ENCODE measurements around the gene INSYN2A. TPM values are rescaled to one million over a fixed set of nuclear protein-coding genes. Genes with fewer than 3 reads are reported as not detected.

Gene INSYN2A
- total RNA-seq (0.62 TPM), polyA plus RNA-seq (ENCODE audit: insufficient read depth in 1 of 8, insufficient read length in 8 of 8, low replicate concordance in 1 of 8) (1 to 10 TPM in 1 of 8 donors, under 1 TPM in 7; 0.71 to 1.1 (median 0.87) TPM)
- long read RNA-seq, donor 1, result 0 reads
- long read RNA-seq, donor 2, result 0 reads
- long read RNA-seq, donor 3, result 0 reads
- long read RNA-seq, donor 4, result 0 reads
- long read RNA-seq, donor 5, result 0 reads
- long read RNA-seq, donor 6, result 0 reads
- long read RNA-seq, donor 7, result 0 reads
- long read RNA-seq, donor 8, result 0 reads
- long read RNA-seq, donor 9, result 0 reads
- long read RNA-seq, donor 10, result 0 reads
- long read RNA-seq, donor 11, result 0 reads

GRCh38 chr10:127196282-127197153, at the start of gene INSYN2A:
TSS of gene INSYN2A (minus strand) at chr10:127196591. CDS start at chr10:127176395, 20,196 bp downstream.
- peaks cover 21% of the 10 kb centered on the region for H3K27me3 ChIP-seq (ENCODE audit: control insufficient read depth, insufficient read depth, low read length)
- 1% methylated on average over 58 of the region's 81 CpGs for WGBS (ENCODE audit: insufficient coverage)
- peaks cover 3% of the 10 kb centered on the region for H3K36me3 ChIP-seq (ENCODE audit: control insufficient read depth, insufficient read depth, low read length)
- H3K4me3 ChIP-seq (ENCODE audit: low read length), result peak within 1 kb of the TSS; percentile 38
- H3K27ac ChIP-seq (ENCODE audit: low read length), result no peak within 1 kb of the TSS
- no peaks in the 10 kb centered on the region for H3K9me3 ChIP-seq (replicated peaks; ENCODE audit: control insufficient read depth, low read depth, low read length)
- H3K4me1 ChIP-seq (ENCODE audit: control insufficient read depth, insufficient read depth, low read length), result peaks cover 13% of the 10 kb centered on the region
- peak; percentile 83 for DNase-seq

DNA sequence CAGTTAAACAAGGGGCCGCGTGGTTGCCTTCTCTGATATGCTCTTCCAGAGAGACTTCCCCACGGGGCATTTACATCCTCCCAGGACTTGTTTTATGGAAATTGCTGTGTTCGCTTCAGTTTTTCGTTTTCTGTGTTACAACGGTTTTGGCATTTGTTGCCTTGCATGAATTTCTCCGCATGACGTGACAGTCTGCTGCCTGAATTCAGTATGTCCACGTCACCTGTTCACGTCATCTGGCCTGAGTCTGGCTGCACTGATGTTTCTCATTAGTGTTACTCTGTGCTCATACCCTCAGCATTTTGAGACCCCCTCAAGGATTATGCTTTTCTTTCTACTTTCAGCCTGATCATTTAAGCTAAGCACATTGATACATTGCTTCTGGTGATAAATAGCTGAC, 49.1 kb upstream of the INSYN2A start:
- DNase-seq, result no peak
- H3K4me3 ChIP-seq (ENCODE audit: low read length), result no peak overlapping the region
- H3K36me3 ChIP-seq (ENCODE audit: control insufficient read depth, insufficient read depth, low read length), result peaks cover 8% of the 10 kb centered on the region
- no peaks in the 10 kb centered on the region for H3K4me1 ChIP-seq (ENCODE audit: control insufficient read depth, insufficient read depth, low read length)
- no peaks in the 10 kb centered on the region for H3K27me3 ChIP-seq (ENCODE audit: control insufficient read depth, insufficient read depth, low read length)
- H3K27ac ChIP-seq (ENCODE audit: low read length), result no peak overlapping the region
- WGBS (ENCODE audit: insufficient coverage), result 71% methylated on average over 7 of the region's 10 CpGs
- H3K9me3 ChIP-seq (replicated peaks; ENCODE audit: control insufficient read depth, low read depth, low read length), result no peaks in the 10 kb centered on the region

DNA sequence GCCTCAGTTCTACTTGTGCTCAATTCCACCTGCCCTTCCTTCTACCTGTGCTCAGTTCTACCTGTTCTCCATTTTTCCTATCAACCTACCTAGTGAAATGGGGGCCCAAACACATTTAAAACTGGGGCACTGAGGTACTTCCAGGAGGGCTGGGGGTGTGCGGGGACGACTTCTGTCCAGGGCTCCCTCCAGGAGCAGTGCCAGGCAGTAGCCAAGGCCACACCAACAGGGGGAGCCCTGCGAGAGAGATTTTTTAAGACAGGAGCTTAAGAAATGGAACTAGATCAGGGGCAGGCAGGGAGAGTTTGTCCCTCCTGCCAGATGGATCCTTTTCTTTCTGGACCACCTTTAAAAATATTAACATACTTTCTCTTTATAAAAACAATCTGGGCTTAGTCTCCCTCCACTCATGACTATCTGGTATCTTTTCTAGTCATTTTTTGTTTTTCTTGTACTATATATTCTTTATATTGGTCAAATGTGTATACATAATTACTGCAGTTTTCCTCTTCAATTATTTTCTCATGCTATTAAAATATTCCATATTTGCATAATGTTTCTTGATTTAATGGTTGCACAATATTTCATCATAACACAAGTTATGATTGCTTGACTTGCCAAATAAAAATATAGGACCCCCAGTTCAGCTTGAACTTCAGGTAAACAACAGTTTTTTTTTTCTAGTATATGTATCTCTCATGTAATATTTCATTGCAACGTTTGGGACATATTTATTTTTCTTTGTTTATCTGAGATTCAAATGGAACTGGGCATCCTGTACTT, 47.3 kb upstream of the INSYN2A start:
- no peaks in the 10 kb centered on the region for H3K27me3 ChIP-seq (ENCODE audit: control insufficient read depth, insufficient read depth, low read length)
- no peak overlapping the region for H3K27ac ChIP-seq (ENCODE audit: low read length)
- 70% methylated on average over 2 of the region's 4 CpGs for WGBS (ENCODE audit: insufficient coverage)
- H3K36me3 ChIP-seq (ENCODE audit: control insufficient read depth, insufficient read depth, low read length), result peaks cover 2% of the 10 kb centered on the region
- no peaks in the 10 kb centered on the region for H3K9me3 ChIP-seq (replicated peaks; ENCODE audit: control insufficient read depth, low read depth, low read length)
- H3K4me3 ChIP-seq (ENCODE audit: low read length), result no peak overlapping the region
- peak; percentile 17 for DNase-seq
- H3K4me1 ChIP-seq (ENCODE audit: control insufficient read depth, insufficient read depth, low read length), result no peaks in the 10 kb centered on the region

DNA sequence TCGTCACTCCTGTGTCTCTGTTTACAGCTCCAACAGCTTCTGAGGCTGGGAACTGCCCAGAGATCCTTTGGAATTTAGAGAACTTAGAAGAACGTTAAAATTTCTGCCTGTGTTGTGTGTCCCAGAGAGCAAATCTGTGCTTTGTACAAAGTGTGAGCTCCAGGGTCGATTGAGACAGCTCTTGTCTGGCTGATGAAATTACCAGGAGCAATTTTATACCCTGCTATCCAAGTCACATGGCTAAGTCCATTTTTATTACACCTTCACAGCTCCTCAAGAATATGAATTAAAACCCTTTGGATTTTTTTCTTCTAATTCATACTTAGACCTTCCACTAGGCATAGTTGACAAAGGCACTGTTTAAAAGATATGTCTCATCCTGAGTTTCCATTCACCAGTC, 46.5 kb upstream of the INSYN2A start:
- no peak for DNase-seq
- Histone ChIP-seq H3K36me3 (ENCODE audit: control insufficient read depth, insufficient read depth, low read length) (no peaks in the 10 kb centered on the region), H3K4me1 (ENCODE audit: control insufficient read depth, insufficient read depth, low read length) (no peaks in the 10 kb centered on the region), H3K4me3 (ENCODE audit: low read length) (no peak overlapping the region), H3K9me3 (replicated peaks; ENCODE audit: control insufficient read depth, low read depth, low read length) (no peaks in the 10 kb centered on the region), H3K27me3 (ENCODE audit: control insufficient read depth, insufficient read depth, low read length) (no peaks in the 10 kb centered on the region), H3K27ac (ENCODE audit: low read length) (no peak overlapping the region)
- WGBS (ENCODE audit: insufficient coverage), result 43% methylated on average over 1 of the region's 3 CpGs

GRCh38 chr10:127236266-127236665, 39.9 kb upstream of the INSYN2A start:
- Histone ChIP-seq H3K4me3 (ENCODE audit: low read length) (no peak overlapping the region), H3K27ac (ENCODE audit: low read length) (no peak overlapping the region), H3K4me1 (ENCODE audit: control insufficient read depth, insufficient read depth, low read length) (no peaks in the 10 kb centered on the region), H3K9me3 (replicated peaks; ENCODE audit: control insufficient read depth, low read depth, low read length) (no peaks in the 10 kb centered on the region), H3K27me3 (ENCODE audit: control insufficient read depth, insufficient read depth, low read length) (no peaks in the 10 kb centered on the region), H3K36me3 (ENCODE audit: control insufficient read depth, insufficient read depth, low read length) (no peaks in the 10 kb centered on the region)
- DNase-seq, result no peak
- WGBS (ENCODE audit: insufficient coverage), result 100% methylated on average over 1 of the region's 3 CpGs

- H3K9me3 ChIP-seq (replicated peaks; ENCODE audit: control insufficient read depth, low read depth, low read length), result no peaks in the 10 kb centered on the region
- no CpG with 5 or more reads among the region's 1 CpG for WGBS (ENCODE audit: insufficient coverage)
- peak; percentile 31 for DNase-seq
Observed at GRCh38 chr10:127234306-127234800, 38.0 kb upstream of the INSYN2A start.

DNA sequence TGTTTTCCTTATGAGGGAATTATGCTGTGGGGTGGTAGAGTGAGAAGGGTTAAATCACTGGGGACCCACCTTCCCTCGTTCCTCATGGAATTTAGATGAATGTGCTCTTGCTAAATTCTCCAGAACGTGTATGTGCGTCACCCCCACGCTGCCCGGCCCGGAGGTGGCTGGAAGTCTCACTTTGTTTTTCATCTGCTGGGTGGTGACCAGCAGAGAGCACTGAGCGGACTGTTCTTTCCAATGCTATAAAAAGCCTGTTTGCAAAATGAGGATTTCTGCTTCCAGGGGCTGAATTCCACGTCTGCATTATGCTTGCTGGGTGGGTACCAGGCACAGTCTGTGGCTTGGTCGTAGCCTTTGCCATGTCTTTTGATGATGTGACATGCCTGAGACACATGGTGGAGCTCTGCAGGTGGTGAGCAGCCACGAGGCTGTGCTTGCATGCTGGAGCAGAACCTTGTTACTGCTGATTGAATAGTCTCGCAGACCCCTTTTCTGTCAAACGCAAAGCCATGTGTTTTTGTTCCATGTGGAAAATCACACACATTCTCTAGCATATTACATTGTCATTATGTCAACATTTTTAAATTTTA, 31.9 kb upstream of the INSYN2A start:
- Histone ChIP-seq H3K27me3 (ENCODE audit: control insufficient read depth, insufficient read depth, low read length) (no peaks in the 10 kb centered on the region), H3K36me3 (ENCODE audit: control insufficient read depth, insufficient read depth, low read length) (no peaks in the 10 kb centered on the region), H3K4me1 (ENCODE audit: control insufficient read depth, insufficient read depth, low read length) (peaks cover 2% of the 10 kb centered on the region), H3K4me3 (ENCODE audit: low read length) (no peak overlapping the region), H3K27ac (ENCODE audit: low read length) (no peak overlapping the region), H3K9me3 (replicated peaks; ENCODE audit: control insufficient read depth, low read depth, low read length) (no peaks in the 10 kb centered on the region)
- DNase-seq, result peak; percentile 34
- 41% methylated on average over 10 of the region's 12 CpGs for WGBS (ENCODE audit: insufficient coverage)

More at GRCh38 chr10:127234306-127234800, 38.0 kb upstream of the INSYN2A start:
- H3K27me3 ChIP-seq (ENCODE audit: control insufficient read depth, insufficient read depth, low read length), result no peaks in the 10 kb centered on the region
- no peaks in the 10 kb centered on the region for H3K36me3 ChIP-seq (ENCODE audit: control insufficient read depth, insufficient read depth, low read length)
- H3K4me3 ChIP-seq (ENCODE audit: low read length), result no peak overlapping the region
- H3K27ac ChIP-seq (ENCODE audit: low read length), result no peak overlapping the region
- H3K4me1 ChIP-seq (ENCODE audit: control insufficient read depth, insufficient read depth, low read length), result no peaks in the 10 kb centered on the region

GRCh38 chr10:127227663-127228062, 31.3 kb upstream of the INSYN2A start:
- peaks cover 2% of the 10 kb centered on the region for H3K4me1 ChIP-seq (ENCODE audit: control insufficient read depth, insufficient read depth, low read length)
- no peak for DNase-seq
- no peak overlapping the region for H3K27ac ChIP-seq (ENCODE audit: low read length)
- no peak overlapping the region for H3K4me3 ChIP-seq (ENCODE audit: low read length)
- H3K27me3 ChIP-seq (ENCODE audit: control insufficient read depth, insufficient read depth, low read length), result no peaks in the 10 kb centered on the region
- no peaks in the 10 kb centered on the region for H3K36me3 ChIP-seq (ENCODE audit: control insufficient read depth, insufficient read depth, low read length)
- H3K9me3 ChIP-seq (replicated peaks; ENCODE audit: control insufficient read depth, low read depth, low read length), result no peaks in the 10 kb centered on the region
- 60% methylated on average over 1 of the region's 1 CpG for WGBS (ENCODE audit: insufficient coverage)

- no peak overlapping the region for H3K27ac ChIP-seq (ENCODE audit: low read length)
- peaks cover 2% of the 10 kb centered on the region for H3K4me1 ChIP-seq (ENCODE audit: control insufficient read depth, insufficient read depth, low read length)
- no peak overlapping the region for H3K4me3 ChIP-seq (ENCODE audit: low read length)
- 95% methylated on average over 8 of the region's 10 CpGs for WGBS (ENCODE audit: insufficient coverage)
- H3K36me3 ChIP-seq (ENCODE audit: control insufficient read depth, insufficient read depth, low read length), result no peaks in the 10 kb centered on the region
- DNase-seq, result no peak
- H3K9me3 ChIP-seq (replicated peaks; ENCODE audit: control insufficient read depth, low read depth, low read length), result no peaks in the 10 kb centered on the region
- no peaks in the 10 kb centered on the region for H3K27me3 ChIP-seq (ENCODE audit: control insufficient read depth, insufficient read depth, low read length)
Observed at GRCh38 chr10:127227027-127227426, 30.6 kb upstream of the INSYN2A start.
